Kidney capillary endothelial cell (primary cell): Measurements from ENCODE around the gene HOXC13.

Experiments
- DNase-seq: peaks from one replicate; pipeline ENCODE4 v3.0.0-alpha.2; 2018; ENCODE audit warnings: low spot score

Gene HOXC13

GRCh38 chr12:53995378-53996239 lies 57.0 kb downstream of the HOXC13 start:
- no peak for DNase-seq
